ENCODE results near the gene GSE1.

GRCh38 chr16:85608515-85608885 lies 4.6 kb upstream of the GSE1 start:
- TF ChIP-seq CTCF (IDR thresholded peaks at IDR 0.05) (no peak), POLR2A (IDR thresholded peaks at IDR 0.05) (no peak)

Measured in thyroid gland (tissue), 4 donors.